Neural progenitor cell (in vitro differentiated cells): ENCODE results near the gene CHST14.

Experiments
- CTCF ChIP-seq: fragments of 200-600 bp; sonication (generic); IDR thresholded peaks from 2 replicates; pipeline ENCODE4 v1.5.1; 2017; ENCODE audit warnings: antibody characterized with exemption, mild to moderate bottlenecking
- EZH2 ChIP-seq: fragments of 200-600 bp; sonication (generic); IDR thresholded peaks from 2 replicates; pipeline ENCODE4 v1.6.1; 2017; ENCODE audit warnings: antibody characterized with exemption, mild to moderate bottlenecking, moderate library complexity
- EZH2phosphoT487 ChIP-seq: fragments of 200-600 bp; sonication (generic); IDR thresholded peaks from 2 replicates; pipeline ENCODE4 v1.6.1; 2017; ENCODE audit warnings: antibody characterized with exemption

- TF ChIP-seq CTCF, result no peak
- TF ChIP-seq EZH2phosphoT487, result no peak
- TF ChIP-seq EZH2, result no peak
Observed at GRCh38 chr15:40500568-40501330, 30.0 kb downstream of the CHST14 start.
